MCF 10A (cell line): ENCODE measurements around the gene PTPRN2. TPM values are rescaled to one million over a fixed set of nuclear protein-coding genes. Genes with fewer than 3 reads are reported as not detected.

ENCODE experiments used
- BruUV-seq: library from RNA; stranded (reverse); fragments of 400-500 nt; replicated peaks from 2 replicates; lab custom pipeline; 2021; lab: Mats Ljungman, UMichigan
- CTCF ChIA-PET: fragments of 300-600 bp; sonication (Branson Sonifier 250); formaldehyde crosslinking; extraction: SDS; loops from one replicate; lab custom pipeline; 2021; ENCODE audit warnings: antibody characterized with exemption, inconsistent platforms; lab: Yijun Ruan, JAX
- POLR2A ChIA-PET: fragments of 300-600, 350-650 bp; sonication (Branson Sonifier 250); formaldehyde crosslinking; extraction: SDS; loops from one replicate; lab custom pipeline; 2020; ENCODE audit warnings: antibody characterized with exemption, inconsistent platforms; lab: Yijun Ruan, JAX
- DNase-seq: peaks from one replicate; pipeline ENCODE4 v3.0.0-alpha.2; 2018; ENCODE audit not compliant: unreplicated experiment
- H3K27ac Mint-ChIP-seq: one replicate; pipeline ENCODE4 v1.8.0; 2022; ENCODE audit warnings: mild to moderate bottlenecking, low read depth, mixed read lengths; ENCODE audit not compliant: unreplicated experiment
- H3K27me3 Mint-ChIP-seq: one replicate; pipeline ENCODE4 v1.8.0; 2022; ENCODE audit warnings: mixed read lengths; ENCODE audit not compliant: insufficient read depth, unreplicated experiment
- H3K36me3 Mint-ChIP-seq: one replicate; pipeline ENCODE4 v1.8.0; 2022; ENCODE audit warnings: mild to moderate bottlenecking, moderate library complexity, mixed read lengths; ENCODE audit not compliant: insufficient read depth, unreplicated experiment
- H3K4me1 Mint-ChIP-seq: one replicate; pipeline ENCODE4 v1.8.0; 2022; ENCODE audit warnings: mixed read lengths; ENCODE audit not compliant: insufficient read depth, unreplicated experiment
- H3K4me3 Mint-ChIP-seq: one replicate; pipeline ENCODE4 v1.8.0; 2022; ENCODE audit warnings: mild to moderate bottlenecking, moderate library complexity, mixed read lengths; ENCODE audit not compliant: unreplicated experiment
- H3K9me3 Mint-ChIP-seq: one replicate; pipeline ENCODE4 v1.8.0; 2022; ENCODE audit warnings: mixed read lengths; ENCODE audit not compliant: unreplicated experiment
- CTCF ChIP-seq: fragments of 200-600 bp; IDR thresholded peaks from one replicate; pipeline ENCODE4 v1.8.0; 2022; ENCODE audit warnings: antibody characterized with exemption, mild to moderate bottlenecking; ENCODE audit not compliant: unreplicated experiment
- intact Hi-C: fragments of 100-400 bp; cut with micrococcal nuclease; formaldehyde crosslinking; loops from 2 replicates; pipeline ENCODE4 v1.14.1; 2022
- total RNA-seq: library from RNA; stranded (reverse); gene quantifications from 2 replicates; pipeline ENCODE4 v1.2.3, GENCODE V29; 2022

The PTPRN2 gene
- total RNA-seq, 1 experiment from 2014 or later, result 4.5 TPM

GRCh38 chr7:158520825-158521224 is 66.8 kb downstream of the PTPRN2 start:
- CTCF ChIA-PET, result no interaction called here
- DNase-seq, result no peak
- no peaks in the 10 kb centered on the region for H3K36me3 Mint-ChIP-seq
- H3K4me1 Mint-ChIP-seq, result no peaks in the 10 kb centered on the region
- peaks cover 29% of the 10 kb centered on the region for H3K27me3 Mint-ChIP-seq
- intact Hi-C loops, result no loop called here
- BruUV-seq, result no TSS peak
- TF ChIP-seq CTCF, result no peak
- peaks cover 7% of the 10 kb centered on the region for H3K9me3 Mint-ChIP-seq
- no peak overlapping the region for H3K27ac Mint-ChIP-seq
- POLR2A ChIA-PET, result no interaction called here
- H3K4me3 Mint-ChIP-seq, result no peak overlapping the region

GRCh38 chr7:158519633-158520174 is 67.9 kb downstream of the PTPRN2 start:
- BruUV-seq, result no TSS peak
- Mint-ChIP-seq H3K27me3 (peaks cover 37% of the 10 kb centered on the region), H3K36me3 (no peaks in the 10 kb centered on the region), H3K4me1 (no peaks in the 10 kb centered on the region), H3K27ac (no peak overlapping the region), H3K9me3 (peaks cover 7% of the 10 kb centered on the region), H3K4me3 (no peak overlapping the region)
- no peak for TF ChIP-seq CTCF
- CTCF ChIA-PET, result interaction anchor here (0.5 to 0.6 kb wide), 3 partner anchors 47 to 1363 kb away, joined by 3 read pairs; no protein-coding TSS in a partner anchor
- POLR2A ChIA-PET, result no interaction called here
- no peak for DNase-seq
- intact Hi-C loops, result no loop called here

- POLR2A ChIA-PET, result no interaction called here
- no peak for DNase-seq
- H3K4me3 Mint-ChIP-seq, result no peak overlapping the region
- no peak for TF ChIP-seq CTCF
- peaks cover 7% of the 10 kb centered on the region for H3K9me3 Mint-ChIP-seq
- intact Hi-C loops, result no loop called here
- peaks cover 42% of the 10 kb centered on the region for H3K27me3 Mint-ChIP-seq
- BruUV-seq, result no TSS peak
- H3K27ac Mint-ChIP-seq, result no peak overlapping the region
- no peaks in the 10 kb centered on the region for H3K36me3 Mint-ChIP-seq
- CTCF ChIA-PET, result interaction anchor here (0.5 to 0.6 kb wide), 3 partner anchors 48 to 1362 kb away, joined by 3 read pairs; no protein-coding TSS in a partner anchor
- no peaks in the 10 kb centered on the region for H3K4me1 Mint-ChIP-seq
Measured at GRCh38 chr7:158518980-158519632, 68.5 kb downstream of the PTPRN2 start.

DNA sequence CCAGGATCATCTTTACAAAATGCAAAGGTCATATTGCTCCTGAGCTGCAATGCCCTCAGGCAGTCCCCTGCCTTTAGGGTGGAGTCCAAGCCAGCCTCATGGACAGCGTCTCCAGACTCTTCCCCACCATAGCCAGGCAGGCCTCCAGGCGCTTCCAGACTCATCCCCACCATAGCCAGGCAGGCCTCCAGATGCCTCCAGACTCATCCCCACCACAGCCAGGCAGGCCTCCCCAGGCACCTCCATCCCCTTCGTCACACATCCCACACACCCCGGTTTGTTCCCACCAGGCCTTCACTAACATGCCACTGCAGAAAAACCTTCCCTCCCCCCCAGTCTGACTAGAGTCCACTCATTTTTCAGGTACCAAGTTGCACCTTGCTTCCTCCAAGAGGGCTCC is 70.1 kb downstream of the PTPRN2 start:
- POLR2A ChIA-PET, result no interaction called here
- CTCF ChIA-PET, result interaction anchor here (0.7 to 1.0 kb wide), 2 partner anchors 45 to 712 kb away, joined by 3 to 4 read pairs; no protein-coding TSS in a partner anchor
- Mint-ChIP-seq H3K9me3 (peaks cover 1% of the 10 kb centered on the region), H3K4me1 (no peaks in the 10 kb centered on the region), H3K27ac (no peak overlapping the region), H3K4me3 (no peak overlapping the region), H3K36me3 (no peaks in the 10 kb centered on the region), H3K27me3 (peaks cover 47% of the 10 kb centered on the region)
- BruUV-seq, result no TSS peak
- intact Hi-C loops, result no loop called here
- no peak for TF ChIP-seq CTCF
- no peak for DNase-seq
